SK-N-SH treated with all-trans-retinoic acid at 6 μM for 48 hours (cell line): ENCODE data around the gene ADGRL4.

ENCODE experiments used
- ARNTL ChIP-seq: fragments of 450-650 bp; formaldehyde crosslinking; IDR thresholded peaks from 2 replicates; pipeline ENCODE4 v1.5.0; 2020; ENCODE audit warnings: low read depth, mild to moderate bottlenecking, moderate library complexity, borderline replicate concordance
- CSDC2 ChIP-seq: fragments of 250-450 bp; sonication (Bioruptor Pico); IDR thresholded peaks from 2 replicates; pipeline ENCODE4 v1.5.0; 2020; ENCODE audit warnings: mild to moderate bottlenecking, moderate library complexity
- CSRNP3 ChIP-seq: fragments of 250-450 bp; sonication (Bioruptor Pico); IDR thresholded peaks from 2 replicates; pipeline ENCODE4 v1.5.1; 2021; ENCODE audit warnings: mild to moderate bottlenecking, moderate library complexity
- GLIS3 ChIP-seq: fragments of 250-450 bp; sonication (Bioruptor Pico); IDR thresholded peaks from 2 replicates; pipeline ENCODE4 v1.5.0; 2020; ENCODE audit warnings: mild to moderate bottlenecking, moderate library complexity
- OSR1 ChIP-seq: fragments of 250-450 bp; sonication (Bioruptor Pico); IDR thresholded peaks from 2 replicates; pipeline ENCODE4 v1.8.0; 2022; ENCODE audit warnings: moderate library complexity, mild to moderate bottlenecking, inconsistent platforms
- PATZ1 ChIP-seq: fragments of 250-450 bp; sonication (Bioruptor Pico); IDR thresholded peaks from 2 replicates; pipeline ENCODE4 v1.8.0; 2020; ENCODE audit warnings: mild to moderate bottlenecking, moderate library complexity, borderline replicate concordance
- PPARA ChIP-seq: fragments of 250-450 bp; sonication (Bioruptor Pico); IDR thresholded peaks from 2 replicates; pipeline ENCODE4 v1.5.0; 2020; ENCODE audit warnings: mild to moderate bottlenecking, borderline replicate concordance
- RARB ChIP-seq: fragments of 250-450 bp; sonication (Bioruptor Pico); IDR thresholded peaks from 2 replicates; pipeline ENCODE4 v1.8.0; 2021; ENCODE audit warnings: mild to moderate bottlenecking, moderate library complexity
- TCF4 ChIP-seq: fragments of 250-450 bp; sonication (Bioruptor Pico); IDR thresholded peaks from 2 replicates; pipeline ENCODE4 v1.8.0; 2021; ENCODE audit warnings: mild to moderate bottlenecking, moderate library complexity, borderline replicate concordance
- ZC3H10 ChIP-seq: fragments of 250-450 bp; sonication (Bioruptor Pico); IDR thresholded peaks from 2 replicates; pipeline ENCODE4 v1.5.1; 2021; ENCODE audit warnings: mild to moderate bottlenecking, moderate library complexity
- ZFP30 ChIP-seq: fragments of 450-650 bp; formaldehyde crosslinking; IDR thresholded peaks from 2 replicates; pipeline ENCODE4 v1.5.0; 2022; ENCODE audit warnings: mild to moderate bottlenecking, moderate library complexity
- TF ChIP-seq, protein P1 (sequence below): fragments of 250-450 bp; sonication (Bioruptor Pico); IDR thresholded peaks from 2 replicates; pipeline ENCODE4 v1.5.0; 2020; ENCODE audit warnings: mild to moderate bottlenecking, moderate library complexity

DNA sequence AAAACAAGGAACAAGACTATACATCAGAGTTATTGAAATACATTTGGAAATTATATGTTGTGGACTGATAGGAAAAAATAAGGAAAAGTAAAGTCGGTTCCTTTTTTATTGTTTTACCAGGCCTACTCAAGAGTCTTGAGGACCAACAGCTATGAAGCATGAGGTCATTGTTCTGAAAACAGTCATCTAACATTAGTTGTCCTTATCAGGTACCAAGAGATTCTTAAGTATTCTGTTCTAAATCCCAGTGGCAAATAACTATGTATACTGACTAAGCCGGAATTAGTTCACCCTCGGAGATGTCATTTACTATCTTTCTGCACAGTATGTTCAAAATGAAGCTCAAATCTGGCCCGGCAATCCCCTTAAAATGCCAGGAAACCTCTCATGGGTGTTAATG, 585 bp downstream of the ADGRL4 start:
- no peak for TF ChIP-seq GLIS3
- no peak for TF ChIP-seq PPARA (CRISPR knock-in tag)
- no peak for TF ChIP-seq TCF4 (CRISPR knock-in tag)
- no peak for TF ChIP-seq RARB (CRISPR knock-in tag)
- TF ChIP-seq CSRNP3, result no peak
- TF ChIP-seq OSR1 (CRISPR knock-in tag), result no peak
- TF ChIP-seq CSDC2 (CRISPR knock-in tag), result no peak
- no peak for TF ChIP-seq ZFP30 (CRISPR knock-in tag)
- no peak for TF ChIP-seq ZC3H10 (CRISPR knock-in tag)
- TF ChIP-seq, protein P1, sequence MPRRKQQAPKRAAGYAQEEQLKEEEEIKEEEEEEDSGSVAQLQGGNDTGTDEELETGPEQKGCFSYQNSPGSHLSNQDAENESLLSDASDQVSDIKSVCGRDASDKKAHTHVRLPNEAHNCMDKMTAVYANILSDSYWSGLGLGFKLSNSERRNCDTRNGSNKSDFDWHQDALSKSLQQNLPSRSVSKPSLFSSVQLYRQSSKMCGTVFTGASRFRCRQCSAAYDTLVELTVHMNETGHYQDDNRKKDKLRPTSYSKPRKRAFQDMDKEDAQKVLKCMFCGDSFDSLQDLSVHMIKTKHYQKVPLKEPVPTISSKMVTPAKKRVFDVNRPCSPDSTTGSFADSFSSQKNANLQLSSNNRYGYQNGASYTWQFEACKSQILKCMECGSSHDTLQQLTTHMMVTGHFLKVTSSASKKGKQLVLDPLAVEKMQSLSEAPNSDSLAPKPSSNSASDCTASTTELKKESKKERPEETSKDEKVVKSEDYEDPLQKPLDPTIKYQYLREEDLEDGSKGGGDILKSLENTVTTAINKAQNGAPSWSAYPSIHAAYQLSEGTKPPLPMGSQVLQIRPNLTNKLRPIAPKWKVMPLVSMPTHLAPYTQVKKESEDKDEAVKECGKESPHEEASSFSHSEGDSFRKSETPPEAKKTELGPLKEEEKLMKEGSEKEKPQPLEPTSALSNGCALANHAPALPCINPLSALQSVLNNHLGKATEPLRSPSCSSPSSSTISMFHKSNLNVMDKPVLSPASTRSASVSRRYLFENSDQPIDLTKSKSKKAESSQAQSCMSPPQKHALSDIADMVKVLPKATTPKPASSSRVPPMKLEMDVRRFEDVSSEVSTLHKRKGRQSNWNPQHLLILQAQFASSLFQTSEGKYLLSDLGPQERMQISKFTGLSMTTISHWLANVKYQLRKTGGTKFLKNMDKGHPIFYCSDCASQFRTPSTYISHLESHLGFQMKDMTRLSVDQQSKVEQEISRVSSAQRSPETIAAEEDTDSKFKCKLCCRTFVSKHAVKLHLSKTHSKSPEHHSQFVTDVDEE (CRISPR knock-in tag), result no peak
- TF ChIP-seq ARNTL (CRISPR knock-in tag), result no peak
- no peak for TF ChIP-seq PATZ1 (CRISPR knock-in tag)
